Muscle of back (tissue), 13 donors: ENCODE results near the gene AKIRIN2. TPM values are rescaled to one million over a fixed set of nuclear protein-coding genes. Genes with fewer than 3 reads are reported as not detected.

ENCODE experiments used
- DNase-seq, 3 donors: peaks; one replicate each; pipeline versions ENCODE4 v3.0.0 to v3.0.0-alpha.2; 2013
- long read RNA-seq, 9 donors: transcript quantifications; one replicate each; lab custom pipeline, GENCODE V29; 2026
- polyA plus RNA-seq, 10 donors: library from polyadenylated mRNA; unstranded; fragments of 120-200 nt; gene quantifications; one replicate each; pipeline ENCODE4 v1.2.1, GENCODE V29; 2013; ENCODE audit not compliant: insufficient read length in 10 of 10

The AKIRIN2 gene
- polyA plus RNA-seq, result 10 to 100 TPM; 35.6 to 45.7 (median 41.5) TPM
- long read RNA-seq, donor 1, transcript AKIRIN2-201 (5 exons, 1,662 nt), result major isoform, 16 of 16 reads
- long read RNA-seq, donor 1, partial matches to known transcripts, result 0 of 16 reads
- long read RNA-seq, donor 1, other reads (novel, unspliced or antisense), result 0 of 16 reads
- long read RNA-seq, donor 2, transcript AKIRIN2-201 (5 exons, 1,662 nt), result major isoform, 6 of 6 reads
- long read RNA-seq, donor 2, partial matches to known transcripts, result 0 of 6 reads
- long read RNA-seq, donor 2, other reads (novel, unspliced or antisense), result 0 of 6 reads
- long read RNA-seq, donor 3, result 0 reads
- long read RNA-seq, donor 4, transcript AKIRIN2-201 (5 exons, 1,662 nt), result major isoform, 8 of 8 reads
- long read RNA-seq, donor 4, partial matches to known transcripts, result 0 of 8 reads
- long read RNA-seq, donor 4, other reads (novel, unspliced or antisense), result 0 of 8 reads
- long read RNA-seq, donor 5, transcript AKIRIN2-201 (5 exons, 1,662 nt), result major isoform, 20 of 20 reads
- long read RNA-seq, donor 5, partial matches to known transcripts, result 0 of 20 reads
- long read RNA-seq, donor 5, other reads (novel, unspliced or antisense), result 0 of 20 reads
- long read RNA-seq, donor 6, transcript AKIRIN2-201 (5 exons, 1,662 nt), result major isoform, 5 of 5 reads
- long read RNA-seq, donor 6, partial matches to known transcripts, result 0 of 5 reads
- long read RNA-seq, donor 6, other reads (novel, unspliced or antisense), result 0 of 5 reads
- long read RNA-seq, donor 7, transcript AKIRIN2-201 (5 exons, 1,662 nt), result major isoform, 6 of 6 reads
- long read RNA-seq, donor 7, partial matches to known transcripts, result 0 of 6 reads
- long read RNA-seq, donor 7, other reads (novel, unspliced or antisense), result 0 of 6 reads
- long read RNA-seq, donor 8, transcript AKIRIN2-201 (5 exons, 1,662 nt), result major isoform, 7 of 7 reads
- long read RNA-seq, donor 8, partial matches to known transcripts, result 0 of 7 reads
- long read RNA-seq, donor 8, other reads (novel, unspliced or antisense), result 0 of 7 reads
- long read RNA-seq, donor 9, partial matches to known transcripts, result 0 of 3 reads
- long read RNA-seq, donor 9, other reads (novel, unspliced or antisense), result 0 of 3 reads

DNA sequence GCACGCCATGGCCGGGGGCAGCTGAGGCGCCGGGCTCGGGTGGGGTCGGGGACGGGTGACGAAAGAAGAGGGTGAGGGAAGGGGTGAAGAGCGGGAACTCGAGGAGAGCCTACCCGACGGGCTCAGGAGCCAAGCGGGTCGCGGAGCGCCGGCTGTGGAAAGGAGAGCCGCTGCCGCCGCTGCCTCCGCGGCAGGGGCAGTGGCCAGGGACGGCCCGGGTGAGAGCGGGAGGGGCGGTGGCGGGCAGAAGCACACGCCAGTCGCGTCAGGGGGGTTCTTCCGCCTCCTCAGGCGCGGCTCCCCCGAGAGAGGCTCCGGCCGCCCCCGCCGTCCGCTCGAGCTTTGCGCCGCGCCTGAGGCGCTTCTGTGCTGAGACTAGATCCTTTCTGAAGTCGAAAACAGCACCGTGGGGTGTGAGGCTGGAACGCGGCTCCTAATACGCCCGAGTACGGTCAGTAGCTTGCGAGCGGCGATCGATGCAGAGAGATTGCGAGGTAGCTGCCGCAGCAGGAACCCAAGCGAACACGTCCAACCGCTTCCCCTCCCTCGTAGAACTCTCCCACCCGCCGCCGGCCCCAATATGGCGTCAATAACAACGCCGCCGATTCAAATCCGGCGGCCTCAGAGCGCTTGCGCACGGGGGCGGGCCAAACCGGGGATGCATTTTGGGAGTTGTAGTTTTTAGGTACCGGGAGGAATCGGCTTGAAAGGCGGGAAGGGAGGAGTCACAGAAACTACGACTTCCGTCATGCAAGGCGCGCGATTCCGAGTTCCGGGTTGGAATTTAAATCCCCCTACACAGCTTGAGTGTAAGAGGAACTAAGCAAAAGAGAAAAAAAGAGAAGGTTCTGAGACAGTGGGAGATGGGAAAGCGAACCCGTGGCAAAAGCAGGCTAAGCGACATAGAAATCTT lies at the start of gene AKIRIN2:
AKIRIN2 (minus strand) TSS at position 558 of the 913 bp plus-strand sequence; CDS start at position 9, 549 bp downstream.
- DNase-seq, result peak; percentile 99

- DNase-seq, result no peak
Observed at GRCh38 chr6:87747646-87748045, 45.6 kb upstream of the AKIRIN2 start.

GRCh38 chr6:87745966-87746721 lies 44.1 kb upstream of the AKIRIN2 start:
- DNase-seq, result no peak

- no peak for DNase-seq
Observed at GRCh38 chr6:87743454-87743853, 41.4 kb upstream of the AKIRIN2 start.

- no peak for DNase-seq
Observed at GRCh38 chr6:87742106-87742505, 40.1 kb upstream of the AKIRIN2 start.

DNA sequence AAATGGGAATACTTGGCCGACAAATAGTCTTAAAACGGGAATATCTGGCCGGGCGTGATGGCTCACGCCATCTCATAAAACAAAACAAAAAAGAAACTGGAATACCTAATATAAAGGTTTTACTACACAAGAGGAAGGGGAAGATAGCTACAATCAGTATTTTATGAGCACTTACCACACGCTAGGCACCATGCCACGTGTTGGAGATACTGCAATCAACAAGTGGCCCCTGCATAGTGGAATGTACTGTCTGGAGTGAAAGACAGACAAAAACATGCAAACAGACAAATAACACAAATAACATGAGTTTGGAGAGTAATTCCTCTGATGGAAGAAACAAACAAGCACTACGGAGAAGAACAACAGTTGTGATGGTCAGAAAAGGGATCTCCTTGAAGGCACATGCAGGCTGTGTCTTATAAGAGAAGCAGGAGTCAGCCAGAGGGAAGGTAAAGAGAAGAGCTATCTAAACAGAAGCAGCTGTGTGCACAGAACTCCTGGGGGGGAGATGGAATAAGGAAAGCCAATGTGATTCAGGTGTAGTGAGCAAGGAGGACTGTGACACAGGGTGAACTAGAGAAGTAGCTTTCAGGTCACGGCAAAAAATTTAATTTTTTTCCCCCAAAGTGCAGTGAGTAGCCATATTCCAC lies 39.1 kb upstream of the AKIRIN2 start:
- DNase-seq, result no peak

DNA sequence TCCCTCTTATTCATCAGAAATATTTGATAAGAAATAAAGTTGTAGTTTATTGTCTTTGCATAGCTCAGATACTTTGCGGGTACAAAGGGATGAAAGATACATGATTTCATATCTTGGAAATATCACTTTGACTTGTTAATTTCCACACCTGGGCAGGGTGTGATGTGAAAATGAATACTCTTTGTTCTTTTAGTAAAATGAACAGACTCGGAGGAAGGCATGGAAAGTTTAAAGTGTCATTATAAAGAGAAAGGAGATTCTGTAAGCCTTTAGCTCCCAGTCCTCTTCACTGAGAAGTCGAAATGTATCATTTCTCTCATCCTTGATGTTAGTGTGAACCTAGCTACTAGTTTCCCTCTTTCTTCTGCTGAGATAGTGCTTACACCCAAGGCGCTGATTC lies 36.7 kb upstream of the AKIRIN2 start:
- DNase-seq, result no peak

DNA sequence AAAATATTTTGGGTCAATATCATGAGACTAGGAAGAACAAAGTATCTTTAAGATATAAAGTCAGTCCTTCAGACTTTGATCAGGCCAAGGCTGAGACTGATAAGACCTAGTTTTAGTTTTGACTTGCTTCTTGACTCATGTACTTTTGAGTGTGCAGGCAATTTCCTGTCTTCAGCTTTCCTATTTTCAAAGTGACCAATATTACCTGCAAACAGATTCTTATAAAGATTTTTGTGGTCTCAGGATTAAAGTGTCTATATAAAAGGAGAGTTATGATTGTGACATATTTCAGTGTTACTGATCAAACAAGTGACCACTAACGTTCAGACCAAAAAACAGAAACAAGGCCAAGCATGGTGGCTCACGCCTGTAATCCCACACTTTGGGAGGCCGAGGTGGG lies 36.0 kb upstream of the AKIRIN2 start:
- no peak for DNase-seq

- no peak for DNase-seq
Observed at GRCh38 chr6:87736809-87737540, 34.9 kb upstream of the AKIRIN2 start.

DNA sequence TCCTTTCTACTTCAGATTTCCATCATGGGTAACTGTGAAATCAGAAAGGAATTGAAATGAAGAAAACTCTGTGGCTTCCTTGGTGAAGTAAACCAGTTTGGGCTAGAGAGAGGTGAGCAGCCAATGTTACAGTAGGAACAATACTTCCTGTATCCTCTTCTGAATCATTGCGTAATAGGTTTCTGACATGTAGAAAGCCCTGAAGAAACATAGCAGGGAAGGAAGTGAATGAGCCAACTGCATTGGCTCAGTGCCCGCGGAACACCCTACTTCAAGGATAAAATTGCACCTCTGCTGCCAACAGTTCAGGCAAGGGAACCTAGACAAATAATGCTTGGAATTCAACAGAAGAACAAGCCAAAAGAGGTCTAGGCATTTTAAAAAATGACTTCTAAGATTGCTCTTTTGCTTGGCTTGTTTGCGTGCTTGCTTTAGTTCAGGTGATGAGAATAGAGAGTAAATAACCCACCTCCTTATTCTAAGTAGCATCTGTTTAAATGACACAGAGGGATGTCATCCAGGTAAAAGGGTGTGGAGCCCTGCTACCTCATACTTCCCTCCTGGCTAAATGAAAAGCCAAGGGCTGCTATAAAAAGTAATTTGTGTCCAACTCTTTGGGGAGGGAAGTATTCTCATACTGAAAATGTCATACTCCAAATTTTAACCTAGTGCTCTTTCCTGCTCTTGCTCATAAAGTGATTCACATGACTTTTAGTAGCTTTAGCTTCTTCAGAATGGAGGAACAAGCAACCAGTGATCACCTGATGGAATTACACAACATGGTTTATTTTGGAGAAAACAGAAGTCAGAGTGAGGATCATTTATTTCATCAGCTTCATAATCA lies 30.0 kb upstream of the AKIRIN2 start:
- peak; percentile 77 to 85 (median 78) for DNase-seq

DNA sequence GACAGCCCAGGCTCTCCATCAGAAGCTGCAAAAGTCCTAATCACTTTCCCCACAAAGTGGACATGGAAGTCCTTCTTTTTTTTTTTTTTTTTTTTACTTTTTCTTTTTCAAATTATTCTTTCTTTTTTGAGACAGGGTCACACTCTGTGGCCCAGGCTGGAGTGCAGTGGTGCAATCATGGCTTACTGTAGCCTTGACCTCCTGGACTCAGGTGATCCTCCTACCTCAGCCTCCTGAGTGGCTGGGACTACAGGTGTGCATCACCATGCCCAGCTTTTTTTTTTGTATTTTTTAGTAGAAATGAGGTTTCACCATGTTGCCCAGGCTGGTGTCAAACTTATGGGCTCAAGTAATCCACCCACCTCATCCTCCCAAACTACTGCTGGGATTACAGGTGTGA lies 29.0 kb upstream of the AKIRIN2 start:
- no peak for DNase-seq

GRCh38 chr6:87729965-87730719 lies 28.1 kb upstream of the AKIRIN2 start:
- DNase-seq, result peak; percentile 25 to 29 (median 27)

- DNase-seq, result peak in 1 of 3 donors; percentile 20
Observed at GRCh38 chr6:87728706-87729105, 26.7 kb upstream of the AKIRIN2 start.

DNA sequence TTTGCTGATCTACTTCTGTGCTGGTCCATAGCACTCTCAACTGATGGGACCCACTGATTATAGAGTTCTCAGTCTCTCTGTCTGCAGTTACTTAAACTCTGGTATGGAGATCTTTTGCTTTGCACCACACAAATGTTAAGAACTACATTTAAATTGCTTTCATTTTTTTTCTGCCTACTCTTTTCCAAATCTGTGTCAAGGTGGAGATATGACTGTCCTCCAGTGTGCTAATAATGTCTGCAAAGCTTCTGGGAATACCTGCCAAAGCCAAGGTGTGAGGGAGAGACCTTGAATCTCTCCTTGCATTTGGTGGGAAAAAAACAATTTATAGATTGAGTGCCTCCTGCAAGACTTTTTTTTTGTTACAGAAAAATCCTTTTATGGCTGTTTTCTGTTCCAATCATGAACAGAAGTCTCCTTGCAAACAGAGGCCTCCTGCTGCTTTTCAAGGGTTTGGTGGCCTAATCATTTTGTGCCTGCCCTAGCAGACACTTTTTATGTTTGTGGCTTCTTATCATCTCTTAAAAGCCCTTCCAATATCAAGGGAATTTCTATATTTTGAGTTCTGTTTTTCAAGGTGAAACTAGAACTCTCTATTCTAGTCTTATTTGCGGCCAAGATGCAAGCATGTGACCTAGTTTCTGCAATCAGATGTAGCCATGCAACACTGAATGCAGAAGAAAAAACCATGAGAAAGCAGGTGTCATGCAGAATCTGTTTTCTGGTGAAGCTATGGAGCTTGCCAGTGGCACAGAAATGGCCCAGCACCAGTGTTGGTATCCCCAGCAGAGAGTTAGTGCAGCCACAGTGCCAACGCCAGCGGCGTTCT lies 23.2 kb upstream of the AKIRIN2 start:
- DNase-seq, result no peak

GRCh38 chr6:87723170-87724078 lies 21.4 kb upstream of the AKIRIN2 start:
- DNase-seq, result peak; percentile 51 to 85 (median 63)
